HG02610 (cell line): ENCODE results near the gene MAPKAP1.
"Not testable (repeated sequence)": the region's sequence is repeated elsewhere in the genome, so short reads cannot be mapped to it uniquely, and the experiment has no call there.

ENCODE experiments used
- ATAC-seq: cut with Tn5 transposase; IDR thresholded peaks from one replicate; pipeline ENCODE4 v1.9.1; 2021; ENCODE audit warnings: mild to moderate bottlenecking, moderate library complexity; ENCODE audit not compliant: unreplicated experiment

MAPKAP1 gene

DNA sequence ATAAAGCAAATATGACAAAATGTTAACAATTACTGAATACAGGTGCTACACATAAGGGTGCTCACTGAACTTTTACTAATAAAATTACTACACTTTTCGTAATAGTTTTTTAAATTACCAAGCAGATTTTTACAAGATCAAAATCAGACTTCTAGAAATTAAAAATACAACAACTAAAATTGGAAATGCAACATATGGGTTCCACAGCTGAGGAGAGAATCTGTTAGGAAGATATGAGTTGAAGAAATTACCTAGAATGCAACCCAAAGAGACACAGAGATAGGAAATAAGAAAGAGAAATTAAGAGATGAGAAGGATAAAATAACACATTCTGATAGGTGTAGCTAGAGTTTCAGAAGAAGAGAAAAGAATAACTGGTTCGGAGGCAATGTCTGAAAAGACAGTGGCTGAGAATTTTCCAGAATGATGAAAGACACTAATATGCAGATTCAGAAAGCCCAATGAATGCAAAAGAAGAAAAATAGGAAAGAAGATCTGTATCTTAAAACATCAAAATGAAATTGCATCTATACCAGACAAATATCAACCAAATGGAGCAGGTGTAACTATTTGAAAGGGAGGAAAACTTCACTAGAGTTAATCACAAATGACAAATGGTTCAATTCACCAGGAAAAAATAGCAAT is 95.8 kb downstream of the MAPKAP1 start:
- no peak for ATAC-seq

DNA sequence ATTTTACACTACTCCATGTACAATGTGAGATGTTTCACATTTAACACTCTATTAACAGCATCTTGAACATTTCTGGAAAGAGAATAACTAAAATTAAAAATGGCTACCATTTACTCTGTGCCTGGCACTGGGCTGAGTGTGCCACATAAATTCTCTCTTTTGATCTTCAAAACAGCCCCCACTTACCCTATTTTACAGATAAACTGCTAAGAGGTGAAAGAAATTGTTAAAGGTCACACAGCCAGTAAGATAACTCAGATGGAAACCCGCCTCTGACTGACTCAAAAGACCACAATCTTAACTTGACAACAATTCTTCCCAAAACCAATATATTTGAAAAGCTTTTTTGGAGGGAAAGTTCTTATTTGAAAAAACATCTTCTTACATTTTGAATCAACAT is 97.3 kb downstream of the MAPKAP1 start:
- no peak for ATAC-seq

DNA sequence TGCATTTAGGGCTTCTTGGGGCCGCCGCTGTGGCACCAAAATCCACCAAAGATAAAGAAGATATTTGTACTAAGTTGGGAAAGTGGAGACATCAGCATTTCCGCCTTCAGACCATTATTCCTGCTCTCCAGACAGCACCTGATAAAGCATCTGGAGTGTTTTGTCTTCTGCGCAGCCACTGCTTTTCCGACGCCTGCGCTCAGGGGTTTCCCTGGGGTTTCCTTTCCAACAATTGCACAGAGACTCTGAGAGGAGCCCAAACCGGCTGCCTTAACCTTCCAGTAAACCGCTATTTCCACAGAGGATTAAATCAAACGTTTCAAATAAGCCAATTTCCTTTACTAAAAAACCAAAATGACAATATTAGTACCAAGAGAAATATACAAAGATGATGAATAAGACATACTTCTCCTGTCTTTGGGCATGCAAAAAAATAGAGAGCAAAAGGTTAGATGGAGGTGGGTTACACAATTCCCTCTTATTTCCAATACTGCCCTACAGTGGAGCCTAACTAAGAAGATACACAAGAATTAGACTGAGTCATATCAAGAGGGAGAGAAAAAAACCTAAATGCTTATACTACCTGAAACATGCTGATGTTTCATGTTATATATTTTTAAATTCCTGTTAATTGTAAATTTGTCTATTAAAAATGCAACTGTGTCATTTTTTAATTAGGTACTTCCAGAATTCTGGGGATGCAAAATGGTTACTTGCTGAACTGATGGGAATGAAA is 98.4 kb downstream of the MAPKAP1 start:
- ATAC-seq, result no peak

DNA sequence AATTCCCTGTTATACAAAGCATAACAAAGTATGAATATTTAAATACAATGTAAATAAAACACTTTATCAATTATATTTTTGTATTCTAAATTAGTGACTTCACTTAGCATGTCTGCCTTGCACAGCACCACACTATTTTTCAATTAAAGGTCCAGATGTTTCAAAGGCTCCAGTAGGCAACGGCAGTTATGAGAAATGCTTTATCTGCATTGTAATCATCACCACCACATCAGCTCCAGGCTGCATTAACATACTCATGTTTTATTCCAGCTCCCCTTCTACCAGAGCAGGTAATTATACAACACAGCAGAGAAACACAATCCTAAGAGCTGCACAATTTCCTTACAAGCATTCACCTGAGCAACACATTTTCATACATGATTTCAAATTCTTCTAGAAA is 102.8 kb downstream of the MAPKAP1 start:
- no peak for ATAC-seq

DNA sequence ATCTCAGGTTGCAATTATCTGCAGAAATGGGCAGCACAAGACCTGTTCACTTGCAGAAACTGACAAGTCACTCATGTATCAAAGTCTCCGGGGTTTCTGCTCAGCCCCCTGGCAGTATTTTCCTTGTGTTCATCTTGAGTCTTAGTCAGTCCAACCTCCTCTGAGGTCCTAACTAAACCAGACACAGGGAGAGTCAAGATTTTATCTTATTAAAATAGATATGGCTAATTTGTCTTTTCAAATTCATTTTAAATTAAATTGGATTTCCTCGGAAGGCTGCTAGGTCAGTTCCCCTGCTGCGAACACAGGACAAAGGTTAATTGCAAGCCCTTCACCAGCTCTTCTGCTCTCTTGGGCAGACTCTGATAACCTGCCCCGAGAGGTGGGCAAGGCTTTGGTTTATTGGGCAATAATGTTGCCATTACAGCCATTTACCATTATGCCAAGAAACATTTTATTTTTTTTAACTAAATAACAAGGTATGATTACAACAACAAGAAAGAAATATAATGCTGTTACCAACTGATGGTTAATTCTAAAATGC is 103.5 kb downstream of the MAPKAP1 start:
- no peak for ATAC-seq

DNA sequence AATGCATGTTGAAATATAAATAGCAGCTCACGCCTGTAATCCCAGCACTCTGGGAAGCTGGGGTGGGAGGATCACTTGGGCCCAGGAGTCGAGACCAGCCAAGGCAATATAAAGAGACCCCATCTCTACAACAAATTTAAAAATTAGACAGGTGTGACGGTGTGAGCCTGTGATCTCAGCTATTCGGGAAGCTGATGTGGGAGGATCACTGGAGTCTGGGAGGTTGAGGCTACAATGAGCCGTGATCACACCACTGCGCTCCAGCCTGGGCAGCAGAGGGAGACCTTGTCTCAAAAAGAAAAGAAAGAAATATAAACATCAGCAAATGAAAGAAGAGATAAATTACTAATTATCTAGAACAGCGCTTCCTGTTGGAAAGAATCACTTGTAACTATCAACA is 105.0 kb downstream of the MAPKAP1 start:
- ATAC-seq, result no peak

DNA sequence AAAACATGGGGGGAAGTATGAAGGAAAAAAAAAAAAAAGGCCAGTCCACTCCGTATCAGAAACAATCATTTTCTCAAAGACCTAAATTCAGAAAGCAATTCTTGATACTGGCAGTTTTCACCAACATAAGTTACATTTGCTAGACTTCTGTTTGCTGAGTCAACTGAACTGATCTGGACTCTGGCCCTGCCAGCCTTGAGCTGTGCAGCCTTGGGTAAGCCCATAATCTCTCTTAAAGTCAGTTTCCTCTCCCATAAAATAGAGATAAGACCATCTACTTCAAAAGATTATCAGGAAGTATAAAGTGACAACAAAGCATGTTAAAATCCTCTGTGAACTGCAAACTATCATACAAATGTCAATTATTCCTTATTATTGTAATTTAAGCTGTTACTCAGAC is 106.8 kb downstream of the MAPKAP1 start:
- no peak for ATAC-seq

DNA sequence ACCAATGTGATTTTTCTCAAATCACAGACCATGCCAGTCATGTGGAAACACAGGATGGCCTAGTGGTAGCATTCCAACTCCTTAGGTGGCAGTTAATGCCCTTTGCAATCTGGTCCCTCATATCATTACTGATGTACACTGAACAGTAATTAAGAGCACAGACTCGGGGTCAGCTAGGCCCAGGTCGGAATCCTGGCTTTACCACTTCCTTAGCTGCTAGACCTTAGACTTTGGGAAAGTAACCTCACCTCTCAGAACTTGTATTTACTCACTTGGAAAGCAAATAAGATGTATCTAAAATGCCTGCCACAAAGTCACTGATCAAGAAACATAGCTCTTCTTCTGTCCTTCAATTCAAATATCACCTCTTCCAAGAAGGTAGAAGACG is 112.8 kb downstream of the MAPKAP1 start:
- ATAC-seq, result no peak

DNA sequence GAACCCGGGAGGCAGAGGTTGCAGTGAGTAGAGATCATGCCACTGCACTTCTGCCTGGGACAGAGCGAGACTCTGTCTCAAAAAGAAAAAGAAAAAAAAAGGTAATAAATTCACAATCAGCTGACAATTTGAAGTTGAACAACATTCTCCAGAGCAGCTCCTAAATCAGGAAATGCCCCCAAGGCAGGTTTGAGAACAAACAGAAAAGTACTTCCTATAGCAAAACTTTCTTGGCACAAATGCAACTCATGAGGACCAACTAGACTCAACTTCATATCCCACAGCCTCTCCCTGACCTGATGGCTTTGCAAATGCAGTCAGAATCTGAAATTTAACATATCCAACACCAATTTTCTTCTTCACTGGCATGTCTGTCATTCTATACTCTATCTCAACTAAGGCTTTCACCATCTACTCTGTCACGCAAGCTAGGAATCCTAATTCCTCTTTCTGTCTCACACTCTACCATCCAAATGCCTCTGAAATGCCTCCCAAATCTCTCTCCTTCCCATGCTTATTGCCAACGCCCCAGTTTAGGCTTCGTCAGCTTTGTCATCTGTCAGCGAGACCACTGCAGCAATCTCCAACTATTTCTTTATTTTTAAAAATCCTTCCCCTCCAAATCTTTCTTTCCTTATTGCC is 113.3 kb downstream of the MAPKAP1 start:
- ATAC-seq, result no peak

DNA sequence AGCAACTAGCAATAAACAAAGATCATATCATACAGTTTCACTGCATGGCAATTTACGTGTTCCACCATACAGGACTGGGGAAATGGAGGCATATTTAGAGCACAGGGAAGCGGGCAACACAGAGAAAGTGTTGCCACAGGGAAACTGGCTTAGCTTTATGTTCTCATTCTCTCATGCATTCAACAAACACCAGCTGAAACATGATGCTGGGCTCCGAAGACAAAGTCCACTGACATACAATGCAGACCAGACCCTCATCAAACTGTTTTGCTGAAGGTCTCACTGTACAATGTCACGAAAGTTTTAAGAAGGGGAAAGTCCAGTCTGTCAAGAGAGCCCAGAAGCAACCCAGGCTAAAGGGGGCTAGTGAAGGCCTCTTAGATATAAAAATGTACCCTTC is 115.1 kb downstream of the MAPKAP1 start:
- no peak for ATAC-seq

DNA sequence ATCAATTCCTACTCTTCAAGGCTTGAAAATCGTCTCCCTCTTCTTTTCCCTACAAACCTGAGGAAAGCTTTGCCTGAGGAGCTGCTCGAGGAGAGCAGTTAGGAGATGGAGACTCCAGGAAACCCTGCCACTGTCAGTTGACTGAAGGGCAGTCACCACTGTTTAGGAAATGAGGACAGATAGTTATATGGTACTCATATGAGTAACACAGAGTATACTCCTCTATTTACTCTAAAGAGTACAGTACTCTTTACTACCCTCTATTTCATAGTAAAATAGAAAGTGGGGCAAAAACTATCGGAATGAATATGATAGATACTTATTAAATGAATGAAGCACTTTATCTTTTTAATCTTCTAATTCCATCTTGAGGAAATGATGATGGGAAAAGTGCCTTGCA is 115.8 kb downstream of the MAPKAP1 start:
- no peak for ATAC-seq

DNA sequence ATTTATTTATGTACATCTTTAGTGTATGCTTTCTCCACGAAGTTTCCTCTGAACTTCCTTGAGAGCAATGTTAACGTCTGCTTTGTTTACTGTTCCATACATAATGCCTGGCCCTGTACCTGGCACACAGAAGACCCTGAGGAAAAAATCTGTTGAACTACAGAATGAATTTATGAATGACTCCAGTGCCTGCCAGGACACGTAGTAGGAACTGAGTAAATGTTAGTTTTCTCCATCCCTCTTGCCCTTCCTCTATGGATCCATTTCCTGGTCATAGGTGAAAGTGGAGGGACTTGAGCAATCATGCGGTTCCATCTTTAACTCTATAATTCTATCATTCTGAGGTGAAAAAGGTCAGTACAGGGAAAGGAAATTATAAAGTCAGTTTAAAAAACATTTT is 117.7 kb downstream of the MAPKAP1 start:
- no peak for ATAC-seq

DNA sequence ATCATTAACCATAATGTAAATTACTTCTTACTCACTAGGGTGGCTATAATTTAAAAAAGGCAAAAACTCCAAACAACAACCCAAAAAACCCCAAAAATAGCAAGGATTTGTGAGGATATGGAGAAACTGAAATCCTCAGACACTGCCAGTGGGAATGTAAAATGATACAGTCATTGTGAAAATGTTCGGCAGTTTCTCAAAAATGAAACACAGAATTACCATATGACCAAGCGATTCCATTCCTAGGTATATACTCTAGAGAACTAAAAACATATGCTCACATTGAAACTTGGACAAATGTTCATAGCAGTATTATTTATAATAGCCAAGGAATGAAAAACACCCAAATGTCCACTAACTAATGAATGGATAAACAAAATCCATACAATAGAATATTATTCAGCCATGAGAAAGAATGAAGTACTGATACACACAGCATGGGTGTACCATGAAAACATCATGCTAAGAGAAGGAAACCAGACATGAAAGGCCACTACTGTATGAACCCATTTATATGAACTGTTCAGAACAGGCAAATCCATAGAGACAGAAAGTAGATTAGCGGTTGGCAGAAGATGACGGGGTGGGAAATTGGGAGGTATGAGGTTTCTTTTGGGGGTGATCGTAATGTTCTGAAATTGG is 119.1 kb downstream of the MAPKAP1 start:
- no peak for ATAC-seq

DNA sequence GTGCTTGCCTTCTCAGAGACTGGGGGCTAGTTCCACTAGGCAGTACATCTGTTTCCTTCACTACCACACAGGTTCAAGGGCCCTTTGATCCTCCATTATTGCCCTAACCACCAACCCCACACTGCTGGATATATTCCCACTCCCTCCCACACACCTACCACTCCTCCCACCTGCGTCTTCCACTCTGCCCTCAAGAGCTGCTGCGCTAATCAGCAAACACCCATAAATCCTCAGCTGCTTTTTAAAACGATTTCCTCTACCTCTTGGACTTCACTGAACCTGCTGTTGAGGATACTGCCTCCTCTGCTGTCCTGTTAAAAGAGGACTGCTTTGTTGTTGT is 120.9 kb downstream of the MAPKAP1 start:
- ATAC-seq, result no peak

DNA sequence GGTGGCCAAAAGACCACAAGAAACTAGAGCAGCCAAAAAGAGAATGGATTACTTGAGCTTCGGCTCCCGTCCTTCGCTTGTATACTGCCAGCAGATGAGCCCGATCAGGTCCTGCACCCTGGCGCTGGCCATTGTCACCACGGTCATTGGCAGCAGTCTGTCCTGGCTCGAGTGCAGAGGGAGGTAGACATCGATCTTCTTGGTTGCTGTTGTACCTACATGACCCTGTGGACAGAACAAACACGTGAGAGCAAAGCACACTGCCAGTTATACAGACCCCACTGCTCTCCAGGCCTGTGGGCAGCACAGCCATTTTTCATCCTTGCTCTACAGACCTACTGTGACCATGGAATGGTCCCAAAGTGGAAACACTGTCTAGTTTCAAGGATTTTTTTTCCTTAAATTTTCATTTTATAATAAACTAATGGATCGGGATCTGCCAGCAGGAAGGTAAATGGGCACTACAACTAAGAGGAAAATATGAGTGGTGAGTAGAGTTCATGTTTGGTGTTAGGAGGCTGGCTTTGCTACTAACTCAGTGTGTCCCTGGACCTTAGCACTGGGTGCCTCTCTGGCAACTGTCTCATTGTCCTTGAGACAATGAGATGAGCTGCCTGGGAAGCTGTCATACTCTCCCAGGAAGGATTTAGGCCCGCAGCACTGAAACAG is 121.4 kb downstream of the MAPKAP1 start:
- ATAC-seq, result no peak

DNA sequence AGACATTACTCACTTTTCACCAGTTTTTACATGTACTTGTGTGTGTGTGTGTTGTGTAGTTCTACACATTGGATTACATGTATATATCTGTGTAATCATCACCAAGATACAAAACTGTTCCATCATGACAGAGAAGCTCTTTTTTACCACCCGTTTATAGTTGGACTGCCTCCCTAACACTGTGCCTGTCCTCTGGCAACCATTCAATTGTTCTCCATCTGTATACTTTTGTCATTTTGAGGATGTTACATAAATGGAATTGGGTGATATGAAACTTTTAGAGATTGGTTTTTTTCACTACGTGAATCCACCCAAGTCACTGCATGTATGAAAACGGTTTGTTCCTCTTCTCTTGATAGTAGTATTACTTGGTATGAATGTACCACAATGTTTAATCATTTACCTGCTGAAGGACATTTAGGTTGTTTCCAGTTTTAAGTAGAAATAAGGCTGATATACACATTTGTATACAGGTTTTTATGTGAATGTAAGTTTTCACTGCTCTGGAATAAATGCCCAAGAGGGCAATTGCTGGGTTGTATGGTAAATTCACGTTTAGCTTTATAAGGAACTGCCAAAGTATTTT is 126.2 kb downstream of the MAPKAP1 start:
- ATAC-seq, result no peak

DNA sequence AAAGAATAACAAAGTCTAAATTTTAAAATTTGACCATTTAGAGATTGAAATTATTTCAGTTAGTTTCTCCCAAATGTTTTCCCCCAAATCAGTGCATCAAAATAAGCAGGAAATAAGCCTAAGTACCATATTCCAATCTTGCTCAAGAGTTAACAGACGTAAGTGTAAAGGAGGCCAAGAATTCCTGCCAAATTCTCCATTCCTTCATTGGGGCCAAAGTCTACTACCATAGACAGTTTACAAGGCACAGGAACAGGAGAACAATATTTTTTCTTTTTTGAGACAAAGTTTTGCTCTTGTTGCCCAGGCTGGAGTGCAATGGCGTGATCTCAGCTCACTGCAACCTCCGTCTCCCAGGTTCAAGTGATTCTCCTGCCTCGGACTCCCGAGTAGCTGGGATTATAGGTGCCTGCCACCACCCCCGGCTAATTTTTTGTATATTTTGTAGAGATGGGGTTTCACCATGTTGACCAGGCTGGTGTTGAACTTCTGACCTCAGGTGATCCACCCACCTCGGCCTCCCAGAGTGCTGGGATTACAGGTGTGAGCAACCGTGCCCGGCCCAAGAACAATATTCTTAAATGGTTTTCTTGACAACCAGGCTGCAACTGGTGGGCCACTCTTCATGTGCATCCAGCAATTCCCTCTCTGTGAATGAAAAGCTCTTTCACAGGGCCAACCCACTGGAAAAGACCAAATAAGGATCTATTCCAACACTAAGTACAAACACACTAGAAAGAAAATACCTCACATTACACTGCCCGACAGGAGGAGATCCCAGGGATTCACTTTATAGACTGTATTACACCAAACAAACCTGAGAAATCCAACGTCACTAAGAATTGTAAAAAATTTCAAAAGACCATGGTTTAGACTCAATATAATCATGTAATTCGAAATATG is 127.7 kb downstream of the MAPKAP1 start:
- no peak for ATAC-seq

DNA sequence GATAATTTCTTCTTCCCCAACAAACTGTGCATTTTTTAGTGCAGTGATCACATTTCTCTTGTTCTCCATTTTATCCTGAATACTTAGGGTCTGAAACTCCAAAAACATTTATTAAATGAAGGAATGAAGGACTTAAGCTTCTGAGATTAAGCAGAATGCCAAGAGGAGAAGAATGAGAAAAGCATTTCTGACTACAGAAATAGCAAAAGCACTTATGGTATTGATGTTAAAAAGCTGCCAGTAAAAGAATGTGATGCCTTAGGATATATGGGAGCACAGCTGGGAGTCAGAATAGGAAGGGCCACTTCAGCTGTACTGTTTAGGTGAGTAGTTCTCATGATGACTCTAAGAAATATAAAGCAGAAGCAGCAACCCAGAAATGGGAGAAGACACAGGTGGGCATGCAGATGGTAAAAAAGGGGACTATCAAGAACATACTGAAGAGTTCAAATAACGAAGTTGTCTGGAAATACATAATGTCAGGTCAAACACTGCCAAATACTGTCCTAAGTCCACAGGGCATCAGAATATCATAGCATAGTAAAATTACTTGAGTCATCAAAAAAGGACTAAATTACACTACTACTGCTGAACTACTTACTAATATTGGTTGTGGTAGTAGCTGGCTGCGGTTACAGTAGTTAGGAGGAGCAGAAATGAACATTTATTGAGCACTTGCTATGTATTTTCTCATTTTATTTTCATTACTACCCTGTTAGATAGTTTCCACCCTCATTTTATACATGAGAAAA is 132.7 kb downstream of the MAPKAP1 start:
- no peak for ATAC-seq

DNA sequence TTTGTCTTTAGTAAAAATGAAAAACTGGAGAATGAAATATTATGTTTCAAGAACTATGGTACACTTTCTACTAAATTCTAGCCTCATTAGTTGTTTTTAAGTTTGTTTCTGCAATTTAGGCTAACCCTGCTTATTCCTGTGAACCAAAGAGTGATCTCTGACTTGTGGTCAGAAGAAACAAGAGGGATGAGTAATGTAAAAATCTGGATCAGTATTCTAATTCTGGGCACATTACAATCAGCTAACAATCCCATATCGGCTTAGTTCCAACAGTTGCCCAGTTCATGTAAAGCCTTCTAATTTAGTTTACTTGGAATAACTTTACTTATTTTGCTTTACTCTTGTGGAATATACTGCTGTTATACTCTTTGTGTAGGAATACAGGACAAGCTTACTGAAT is 134.5 kb downstream of the MAPKAP1 start:
- not testable (repeated sequence) for ATAC-seq
